HG03175 (cell line): Measurements from ENCODE around the gene TBC1D32.
"Not testable (repeated sequence)": the region's sequence is repeated elsewhere in the genome, so short reads cannot be mapped to it uniquely, and the experiment has no call there.

Experiments
- ATAC-seq: cut with Tn5 transposase; IDR thresholded peaks from one replicate; pipeline ENCODE4 v1.9.1; 2021; ENCODE audit warnings: mild to moderate bottlenecking, moderate library complexity; ENCODE audit not compliant: unreplicated experiment

Gene TBC1D32

GRCh38 chr6:121333694-121334093, 586 bp downstream of the TBC1D32 start:
- not testable (repeated sequence) for ATAC-seq

GRCh38 chr6:121333196-121333595, 1.1 kb downstream of the TBC1D32 start:
- no peak for ATAC-seq

GRCh38 chr6:121330516-121330915, 3.8 kb downstream of the TBC1D32 start:
- no peak for ATAC-seq

GRCh38 chr6:121321282-121321681, 13.0 kb downstream of the TBC1D32 start:
- peak; percentile 42 for ATAC-seq

- no peak for ATAC-seq
Measured at GRCh38 chr6:121319603-121320002, 14.7 kb downstream of the TBC1D32 start.

- no peak for ATAC-seq
Measured at GRCh38 chr6:121319112-121319553, 15.1 kb downstream of the TBC1D32 start.

GRCh38 chr6:121314381-121315112, 19.7 kb downstream of the TBC1D32 start:
- no peak for ATAC-seq

GRCh38 chr6:121311814-121312213, 22.5 kb downstream of the TBC1D32 start:
- ATAC-seq: not testable (repeated sequence)

GRCh38 chr6:121310495-121310894, 23.8 kb downstream of the TBC1D32 start:
- no peak for ATAC-seq

- no peak for ATAC-seq
Measured at GRCh38 chr6:121309768-121310469, 24.4 kb downstream of the TBC1D32 start.

- ATAC-seq: peak; percentile 87
Measured at GRCh38 chr6:121305957-121306607, 28.2 kb downstream of the TBC1D32 start.

- peak; percentile 64 for ATAC-seq
Measured at GRCh38 chr6:121302882-121303281, 31.4 kb downstream of the TBC1D32 start.

GRCh38 chr6:121301156-121301555, 33.1 kb downstream of the TBC1D32 start:
- ATAC-seq: not testable (repeated sequence)

GRCh38 chr6:121297694-121298093, 36.6 kb downstream of the TBC1D32 start:
- no peak for ATAC-seq

GRCh38 chr6:121285041-121285440, 49.2 kb downstream of the TBC1D32 start:
- ATAC-seq: no peak

- no peak for ATAC-seq
Measured at GRCh38 chr6:121274666-121275295, 59.5 kb downstream of the TBC1D32 start.

- no peak for ATAC-seq
Measured at GRCh38 chr6:121263742-121264141, 70.5 kb downstream of the TBC1D32 start.

GRCh38 chr6:121260651-121261102, 73.6 kb downstream of the TBC1D32 start:
- no peak for ATAC-seq

GRCh38 chr6:121247386-121247785, 86.9 kb downstream of the TBC1D32 start:
- ATAC-seq: no peak

- no peak for ATAC-seq
Measured at GRCh38 chr6:121242386-121242785, 91.9 kb downstream of the TBC1D32 start.

- ATAC-seq: no peak
Measured at GRCh38 chr6:121237859-121238258, 96.4 kb downstream of the TBC1D32 start.
